A549 treated with dexamethasone at 1 μM for 4 hours (cell line): ENCODE results near the gene CBLN1. TPM values are rescaled to one million over a fixed set of nuclear protein-coding genes. Genes with fewer than 3 reads are reported as not detected.

Experiments used
- total RNA-seq: library from RNA; stranded (reverse); fragments of 200-300 nt; extraction: Qiagen RNA extraction; gene quantifications from 5 replicates; pipeline ENCODE4 v1.2.3, GENCODE V29; 2022

Gene CBLN1
- 0.07 to 0.26 TPM (median 0.15 TPM) in 5 replicates for total RNA-seq

DNA sequence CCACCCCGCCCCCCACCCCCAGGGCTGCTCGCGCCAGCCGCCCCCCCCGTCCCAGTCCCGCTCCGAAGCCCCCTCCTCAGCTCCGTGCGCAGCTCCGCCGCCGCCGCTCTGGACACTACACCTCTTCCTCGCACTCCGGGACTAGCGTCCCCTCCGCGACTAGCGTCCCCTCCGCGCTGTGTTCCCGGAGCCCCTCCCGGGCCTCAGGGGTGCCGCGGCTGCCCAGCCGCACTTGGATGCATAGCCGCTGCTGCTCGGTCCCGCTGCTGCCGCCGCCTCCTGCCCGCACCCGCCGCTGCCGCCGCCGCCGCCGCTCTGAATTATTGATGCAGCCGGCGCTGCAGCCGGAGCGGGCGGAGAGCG, at the start of gene CBLN1:
Gene CBLN1 (minus strand): TSS at position 359 of the 363 bp plus-strand sequence. CDS start 373 bp downstream, outside the sequence.

Other genes with a start within 250 kb of the CBLN1 start
- gene C16orf78, start 92.0 kb upstream of the CBLN1 start, total RNA-seq = not detected in 5 replicates